ENCODE results near the gene SLC38A8. TPM values are rescaled to one million over a fixed set of nuclear protein-coding genes. Genes with fewer than 3 reads are reported as not detected.

Gene SLC38A8
- total RNA-seq, 4 donors from 2014 or later = not detected

GRCh38 chr16:84061236-84061819 is 18.7 kb upstream of the SLC38A8 start:
- intact Hi-C loops (cut with DNase I) = loop anchor here (5.0 kb wide), 1 partner anchor 94 kb away; the partner anchor contains the start of gene NECAB2
- no peak for TF ChIP-seq CTCF (IDR thresholded peaks at IDR 0.05)
- no peak for TF ChIP-seq POLR2A (IDR thresholded peaks at IDR 0.05)
- Histone ChIP-seq H3K9me3 (no peaks in the 10 kb centered on the region), H3K36me3 (peaks cover 64 to 78% of the 10 kb centered on the region in 2 donors), H3K4me1 (no peaks in the 10 kb centered on the region), H3K27me3 (no peaks in the 10 kb centered on the region), H3K4me3 (replicated peaks in 1 of 3) (no peak overlapping the region), H3K27ac (no peak overlapping the region)
- 82 to 93% methylated on average over 7 of the region's 7 CpGs for WGBS, 2 donors
- DNase-seq = no peak

- TF ChIP-seq POLR2A (IDR thresholded peaks at IDR 0.05) (no peak), CTCF (IDR thresholded peaks at IDR 0.05) (no peak)
- Histone ChIP-seq H3K9me3 (no peaks in the 10 kb centered on the region), H3K27ac (no peak overlapping the region), H3K36me3 (peaks cover 63 to 80% of the 10 kb centered on the region in 2 donors), H3K4me1 (peaks cover 2 to 3% of the 10 kb centered on the region in 2 donors), H3K27me3 (no peaks in the 10 kb centered on the region), H3K4me3 (replicated peaks in 1 of 3) (no peak overlapping the region)
- intact Hi-C loops (cut with DNase I) = loop anchor here (5.0 kb wide), 1 partner anchor 93 kb away; the partner anchor contains the start of gene NECAB2
- no peak for DNase-seq
- WGBS, 2 donors = 97% methylated on average over 26 to 28 of the region's 28 CpGs
These were observed 17.6 kb upstream of the SLC38A8 start for GRCh38 chr16:84059946-84060901.

- no peaks in the 10 kb centered on the region for H3K27me3 ChIP-seq
- no peaks in the 10 kb centered on the region for H3K9me3 ChIP-seq
- TF ChIP-seq POLR2A (IDR thresholded peaks at IDR 0.05) (no peak), CTCF (IDR thresholded peaks at IDR 0.05) (no peak)
- peaks cover 4 to 8% of the 10 kb centered on the region in 2 donors for H3K4me1 ChIP-seq
- peaks cover 71 to 87% of the 10 kb centered on the region in 2 donors for H3K36me3 ChIP-seq
- intact Hi-C loops (cut with DNase I) = no loop called here
- no peak overlapping the region for H3K4me3 ChIP-seq (replicated peaks in 1 of 3)
- no peak overlapping the region for H3K27ac ChIP-seq
- 92 to 96% methylated on average over 11 of the region's 11 CpGs for WGBS, 2 donors
- no peak for DNase-seq
These were observed 16.5 kb upstream of the SLC38A8 start for GRCh38 chr16:84059111-84059510.

GRCh38 chr16:84058664-84059063 is 16.1 kb upstream of the SLC38A8 start:
- Histone ChIP-seq H3K27ac (no peak overlapping the region), H3K9me3 (no peaks in the 10 kb centered on the region), H3K27me3 (no peaks in the 10 kb centered on the region), H3K4me3 (replicated peaks in 1 of 3) (no peak overlapping the region), H3K4me1 (peaks cover 4 to 8% of the 10 kb centered on the region in 2 donors), H3K36me3 (peaks cover 74 to 92% of the 10 kb centered on the region in 2 donors)
- TF ChIP-seq POLR2A (IDR thresholded peaks at IDR 0.05) (no peak), CTCF (IDR thresholded peaks at IDR 0.05) (no peak)
- 95% methylated on average over 11 of the region's 11 CpGs for WGBS, 2 donors
- no peak for DNase-seq
- intact Hi-C loops (cut with DNase I) = no loop called here

All from thyroid gland (tissue), 4 donors.